T1000 (cell line): ENCODE data around the gene LIMA1.

ENCODE experiments used
- DNase-seq: peaks from one replicate; lab custom pipeline; 2025; ENCODE audit warnings: mixed read lengths; lab: John Stamatoyannopoulos, UW

Gene LIMA1

DNA sequence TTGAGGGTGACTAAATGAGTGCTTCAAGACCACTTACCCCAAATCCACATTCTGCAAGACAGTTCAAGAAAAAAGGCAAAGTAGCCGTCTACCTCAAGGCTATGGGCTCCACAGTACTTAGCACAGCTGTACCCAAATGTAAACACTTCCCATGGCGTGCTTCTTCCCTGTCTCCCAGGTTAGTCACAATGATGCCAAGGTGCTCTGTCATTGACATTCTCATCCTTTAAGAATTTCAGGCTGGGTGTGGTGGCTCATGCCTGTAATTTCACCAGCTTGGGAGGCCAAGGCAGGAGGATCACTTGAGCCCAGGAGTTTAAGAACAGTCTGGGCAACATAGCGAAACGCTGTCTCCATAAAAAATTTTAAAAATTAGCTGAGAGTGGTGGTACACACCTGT lies 64.9 kb downstream of the LIMA1 start:
- no peak for DNase-seq

DNA sequence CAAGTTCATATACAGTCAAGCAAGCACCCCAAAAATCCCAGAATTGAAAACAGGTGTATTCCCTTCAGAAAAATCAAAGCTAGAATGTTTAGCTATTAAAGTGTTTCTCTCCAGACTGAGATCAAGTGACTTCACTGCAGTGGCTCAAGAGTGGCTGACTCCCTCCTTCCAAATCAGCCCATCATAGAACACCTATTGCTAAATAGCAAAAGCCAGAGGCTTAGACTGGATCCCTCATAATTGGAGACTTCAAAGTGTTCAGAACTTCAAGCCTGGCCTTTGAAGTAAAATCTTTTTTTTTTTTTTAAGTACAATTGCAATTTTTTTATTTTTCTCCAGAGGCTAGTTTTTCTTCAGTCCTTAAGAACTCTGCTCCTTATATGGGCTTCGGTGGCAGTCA lies 66.1 kb downstream of the LIMA1 start:
- no peak for DNase-seq

DNA sequence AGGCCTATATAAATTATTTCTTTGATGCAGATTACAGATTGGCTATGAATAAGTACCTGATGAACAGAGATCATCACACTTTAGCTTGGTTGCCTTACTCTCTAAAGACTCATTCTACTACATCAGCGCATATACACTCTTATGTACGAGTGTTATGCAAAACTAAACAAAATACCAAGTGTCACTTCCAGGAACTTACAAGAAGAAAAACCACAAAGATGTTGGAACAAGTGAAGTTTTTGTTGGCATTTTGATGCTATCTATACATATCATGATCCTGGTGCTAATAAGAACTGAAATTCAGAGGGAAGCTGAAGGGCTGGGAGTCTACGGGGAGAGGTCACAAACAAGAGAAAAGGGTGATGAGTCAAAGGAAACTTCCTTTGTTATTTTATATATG lies 68.3 kb downstream of the LIMA1 start:
- DNase-seq = no peak

DNA sequence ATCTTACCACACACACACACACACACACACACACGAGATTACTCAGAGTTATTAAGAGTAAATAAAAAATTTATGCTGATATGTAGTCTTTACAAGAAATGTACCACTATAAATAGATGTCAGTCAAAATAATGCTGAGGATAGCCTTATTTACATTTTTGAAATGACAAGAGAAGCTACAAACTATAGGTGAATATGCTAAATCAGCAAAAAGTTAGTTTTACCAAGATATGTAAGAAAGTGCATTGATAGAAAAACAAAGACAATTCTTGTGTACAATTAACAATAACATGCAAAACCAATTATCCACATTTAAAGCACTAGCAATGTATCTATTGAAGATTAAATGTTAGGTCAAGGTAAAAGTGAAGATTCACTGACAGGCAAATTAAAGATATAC lies 69.3 kb downstream of the LIMA1 start:
- no peak for DNase-seq

DNA sequence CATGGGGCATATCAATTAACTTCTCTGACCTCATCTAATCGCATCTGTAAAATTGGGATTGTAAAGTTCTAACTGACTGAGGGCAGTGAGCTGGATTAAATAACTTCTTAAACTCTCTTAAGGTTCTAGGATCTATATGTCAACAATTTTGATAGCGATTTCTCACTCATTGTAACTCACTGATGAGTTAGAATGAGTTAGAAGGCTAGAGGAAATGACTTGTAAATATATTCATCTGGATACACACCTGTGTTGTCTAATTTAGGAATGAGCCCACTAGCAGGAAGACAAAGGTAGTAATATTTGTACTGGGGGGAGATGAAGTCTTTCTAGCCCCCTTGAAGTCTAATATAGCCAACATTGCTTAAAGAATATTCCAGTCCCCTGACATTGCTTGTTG lies 69.9 kb downstream of the LIMA1 start:
- no peak for DNase-seq

DNA sequence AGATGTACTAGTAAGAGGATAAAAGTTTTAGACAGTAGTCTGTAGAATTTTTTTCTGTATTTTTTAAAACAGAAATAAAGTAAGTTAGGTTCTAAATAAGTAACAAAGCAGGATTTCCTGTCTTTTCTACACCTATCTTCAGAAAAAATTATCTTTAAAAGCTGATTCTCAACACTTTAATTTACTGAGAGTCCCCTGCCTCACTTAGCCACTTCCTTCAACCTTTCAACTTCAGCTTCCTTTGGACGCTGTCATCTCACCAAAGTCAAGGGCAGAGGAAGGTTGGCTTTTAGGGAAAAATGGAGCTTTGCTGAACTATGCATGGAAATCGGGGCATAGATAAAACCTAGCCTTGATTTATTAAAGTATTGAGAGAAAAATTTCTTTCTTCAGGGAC lies 71.3 kb downstream of the LIMA1 start:
- no peak for DNase-seq

DNA sequence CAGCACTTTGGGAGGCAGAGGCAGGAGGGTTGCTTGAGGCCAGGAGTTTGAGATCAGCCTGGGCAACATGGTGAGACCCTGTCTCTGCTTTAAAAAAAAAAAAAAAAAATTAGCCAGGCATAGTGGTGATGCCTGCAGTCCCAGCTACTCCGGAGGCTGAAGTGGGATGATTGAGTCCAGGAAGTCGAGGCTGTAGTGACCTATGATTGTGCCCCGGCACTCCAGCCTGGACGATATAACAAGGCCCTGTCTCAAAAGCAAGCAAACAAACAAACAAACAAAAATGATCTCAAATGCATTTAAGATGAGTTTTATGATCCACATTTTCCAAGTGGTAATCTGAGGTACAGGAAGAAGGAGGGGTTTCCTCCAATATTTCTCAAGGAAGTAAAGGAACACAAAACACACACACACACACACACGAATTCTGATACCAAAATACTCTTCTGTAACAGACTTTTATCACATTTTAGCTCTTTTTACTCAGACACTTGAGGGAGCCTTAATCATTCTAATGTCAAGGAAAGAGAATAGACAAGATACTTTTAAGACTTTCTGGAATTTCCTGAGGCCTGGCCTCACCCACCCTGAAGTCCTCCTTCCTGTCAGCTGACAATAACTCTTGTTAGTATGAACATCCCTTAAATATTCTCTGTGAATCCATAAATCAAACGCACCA lies 71.8 kb downstream of the LIMA1 start:
- DNase-seq = no peak

DNA sequence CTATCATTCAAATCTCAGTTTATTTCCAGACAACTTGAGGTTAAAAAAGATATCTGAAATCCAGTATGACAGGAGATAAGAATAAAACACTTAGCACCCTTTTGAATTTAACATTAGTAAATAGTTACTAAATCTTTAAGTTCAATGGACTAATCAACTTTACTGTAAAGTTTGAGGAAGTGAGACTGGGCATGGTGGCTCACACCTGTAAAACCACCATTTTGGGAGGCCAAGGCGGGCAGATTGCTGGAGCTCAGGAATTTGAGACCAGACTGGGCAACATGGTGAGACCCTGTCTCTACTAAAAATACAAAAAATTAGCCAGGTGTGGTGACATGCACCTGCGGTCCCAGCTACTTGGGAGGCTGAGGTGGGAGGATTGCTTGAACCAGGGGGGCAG lies 75.9 kb downstream of the LIMA1 start:
- no peak for DNase-seq

DNA sequence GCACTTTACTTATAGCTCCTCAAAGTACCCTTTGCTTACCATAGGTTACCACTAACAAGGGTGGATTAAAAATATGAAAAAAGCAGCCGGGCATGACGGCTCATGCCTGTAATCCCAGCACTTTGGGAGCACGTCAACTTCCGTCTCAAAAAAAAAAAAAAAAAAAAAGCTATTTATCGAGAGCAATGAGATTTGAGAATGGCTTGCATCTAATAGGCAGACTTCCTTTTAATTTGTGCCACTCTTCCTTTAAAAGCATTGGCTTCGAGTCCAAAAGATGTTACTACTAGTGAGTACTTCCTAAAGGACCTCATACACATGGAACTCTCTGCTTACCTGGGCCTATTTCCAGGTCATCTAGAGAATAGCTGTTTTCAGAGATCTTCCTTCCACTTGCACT lies 77.7 kb downstream of the LIMA1 start:
- no peak for DNase-seq

DNA sequence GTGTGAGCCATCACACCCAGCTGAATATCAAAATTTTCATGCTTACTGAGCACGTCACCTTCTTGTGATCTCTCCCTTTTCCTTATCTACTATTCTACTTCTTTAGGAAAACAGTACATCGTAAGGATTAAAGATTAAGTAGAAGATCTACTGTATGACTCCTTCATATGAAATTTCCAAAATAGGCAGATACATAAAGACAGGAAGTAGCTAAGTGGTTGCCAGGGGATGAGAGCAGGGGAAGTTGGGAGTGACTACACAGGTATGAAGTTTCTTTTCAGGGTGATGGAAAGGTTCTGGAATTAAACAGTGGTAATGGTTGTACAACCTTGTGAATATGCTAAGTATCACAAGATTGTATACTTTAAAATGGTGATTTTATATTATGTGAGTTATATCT lies 79.6 kb downstream of the LIMA1 start:
- DNase-seq = no peak

DNA sequence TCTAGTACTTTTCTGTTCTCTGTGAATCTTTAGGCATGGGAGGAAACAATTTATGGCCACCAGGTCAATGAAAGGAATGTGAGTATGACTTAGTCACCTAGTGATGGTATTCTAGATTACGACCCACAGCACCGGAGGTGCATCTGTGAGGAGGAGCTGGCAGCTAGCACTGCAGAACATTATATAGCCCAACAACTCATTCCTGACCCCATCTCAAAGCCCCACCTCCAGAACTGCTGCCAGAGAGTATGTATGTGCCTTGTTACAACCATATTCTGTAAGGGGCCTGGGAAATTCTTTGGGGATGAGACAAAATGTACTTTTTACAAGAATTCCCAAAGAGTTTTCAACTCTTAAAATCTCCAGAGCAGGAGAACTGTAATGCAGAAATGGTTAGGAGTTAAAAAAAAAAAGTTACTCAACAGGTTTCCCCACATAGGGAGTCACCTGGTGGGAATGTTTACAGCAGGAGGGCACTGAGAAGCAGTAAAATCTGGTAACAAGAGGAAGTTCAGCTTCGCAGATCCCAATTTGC lies 81.3 kb downstream of the LIMA1 start:
- DNase-seq = peak; percentile 74

DNA sequence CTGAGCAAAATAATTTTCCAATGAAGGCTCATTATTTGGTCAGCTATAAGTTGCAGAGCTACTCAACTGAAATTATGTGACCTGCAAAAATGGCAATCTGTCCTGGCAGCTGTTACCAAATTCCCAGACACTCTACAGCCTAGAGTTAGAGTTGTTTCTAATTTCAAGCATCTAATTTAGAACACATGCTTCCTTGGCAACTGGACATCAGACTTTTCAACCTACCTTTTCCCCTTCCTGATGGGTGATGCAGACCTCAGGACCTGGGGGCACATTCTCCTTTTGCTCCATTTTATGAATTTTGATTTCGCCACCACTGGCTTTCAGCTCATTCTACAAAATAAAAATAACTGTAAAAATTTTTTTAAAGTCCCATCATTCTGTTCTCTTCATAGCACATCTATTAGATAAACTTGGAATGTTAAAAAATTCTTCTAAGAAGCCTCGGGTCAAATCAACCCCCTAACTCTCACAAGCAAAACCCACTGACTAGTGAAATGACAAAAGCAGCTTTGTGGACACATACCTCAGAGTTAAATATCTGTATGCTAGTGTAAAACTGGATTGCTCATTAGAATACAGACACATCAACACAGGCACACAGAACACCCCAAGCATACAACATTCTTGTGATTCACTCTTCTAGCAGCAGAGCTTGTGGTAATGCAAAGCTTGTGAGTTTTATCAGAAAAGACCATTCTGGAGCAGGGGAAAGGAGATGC lies 82.6 kb downstream of the LIMA1 start:
- no peak for DNase-seq

DNA sequence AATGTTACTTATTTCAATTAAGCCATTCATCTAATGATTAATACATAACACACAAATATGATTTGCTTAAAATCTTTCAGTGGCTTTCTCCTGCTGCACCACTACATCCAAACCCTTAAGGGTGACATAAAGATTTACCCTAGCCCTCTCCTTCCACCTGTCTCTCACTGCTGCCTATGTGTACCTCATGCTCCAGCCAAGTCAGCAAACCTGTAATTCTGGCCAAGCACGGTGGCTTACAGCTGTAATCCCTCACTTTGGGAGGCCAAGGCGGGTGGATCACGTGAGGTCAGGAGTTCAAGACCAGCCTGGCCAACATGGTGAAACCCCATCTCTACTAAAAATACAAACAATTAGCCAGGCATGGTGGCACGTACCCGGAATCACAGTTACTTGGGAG lies 84.5 kb downstream of the LIMA1 start:
- no peak for DNase-seq

DNA sequence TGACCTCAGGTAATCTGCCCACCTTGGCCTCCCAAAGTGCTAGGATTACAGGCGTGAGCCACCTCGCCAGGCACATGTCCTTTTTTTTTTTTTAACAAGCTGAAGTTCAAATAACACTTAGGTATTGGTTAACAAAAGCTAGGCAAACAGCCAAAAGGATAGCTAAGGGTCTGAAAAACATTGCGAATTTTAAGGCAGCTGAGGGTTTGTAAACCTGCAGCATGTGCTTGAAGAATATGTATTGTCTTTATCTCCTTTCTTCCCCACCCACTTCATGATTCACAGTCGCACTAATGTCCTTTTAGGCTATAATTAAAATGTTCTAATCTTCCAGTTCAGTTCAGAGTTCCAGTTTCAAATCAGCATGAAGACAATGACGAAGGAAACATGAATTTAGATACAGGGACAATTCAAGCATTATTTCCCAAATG lies 86.0 kb downstream of the LIMA1 start:
- no peak for DNase-seq

DNA sequence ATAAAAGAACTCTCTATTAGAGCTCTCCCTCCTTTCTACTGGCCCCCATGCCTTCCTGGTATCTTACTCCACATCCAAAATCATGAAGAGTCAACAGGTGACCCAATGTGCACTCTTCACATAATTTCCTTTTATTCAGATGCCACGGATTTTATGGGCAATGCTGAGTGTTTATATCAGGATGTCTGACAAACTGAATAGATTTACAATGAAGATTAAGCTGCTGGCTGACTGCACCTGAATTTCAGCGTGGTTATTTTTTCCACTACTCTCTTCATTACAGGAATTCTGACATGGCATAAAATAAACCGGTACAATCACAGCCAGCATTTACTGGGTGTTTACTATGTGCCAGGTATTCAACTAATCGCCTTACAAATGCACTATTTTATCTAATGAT lies 86.8 kb downstream of the LIMA1 start:
- DNase-seq = no peak

DNA sequence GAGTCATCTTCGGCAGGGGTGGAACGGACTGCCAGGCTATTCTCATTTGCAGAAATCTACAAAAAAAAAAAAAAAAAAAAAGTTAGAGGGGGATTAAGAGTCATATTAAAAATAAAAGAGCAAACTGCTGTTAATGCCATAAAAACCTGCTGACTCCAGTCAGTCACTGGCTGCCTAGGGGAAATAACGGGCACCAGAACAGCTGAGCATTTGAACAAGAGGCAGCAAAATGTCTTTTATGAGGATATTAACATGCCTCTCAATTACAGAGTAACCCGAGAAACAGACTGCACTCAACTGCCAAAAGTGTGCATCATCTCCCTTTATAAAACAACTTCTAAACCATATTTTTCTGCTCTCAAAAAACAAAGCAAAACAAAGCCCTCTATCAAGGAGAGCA lies 87.5 kb downstream of the LIMA1 start:
- DNase-seq = no peak

DNA sequence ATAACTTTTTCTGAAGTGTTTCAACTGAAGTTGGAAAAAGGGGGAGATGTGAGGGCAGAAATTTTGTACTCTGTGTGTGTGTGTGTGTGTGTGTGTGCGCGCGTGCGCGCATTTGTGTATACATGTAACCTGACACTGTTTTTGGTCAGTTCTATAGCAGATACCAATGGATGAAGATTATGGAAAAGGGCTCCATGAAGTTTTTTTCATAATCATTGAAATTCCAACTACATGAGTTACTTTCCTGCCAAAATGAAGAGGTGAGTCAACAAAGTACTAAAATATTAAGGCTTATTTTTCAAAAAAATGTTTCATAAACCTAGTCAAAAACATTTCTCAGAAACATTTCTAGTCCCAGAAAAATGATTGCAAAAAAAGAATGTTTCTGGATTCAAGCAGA lies 90.4 kb downstream of the LIMA1 start:
- DNase-seq = no peak

DNA sequence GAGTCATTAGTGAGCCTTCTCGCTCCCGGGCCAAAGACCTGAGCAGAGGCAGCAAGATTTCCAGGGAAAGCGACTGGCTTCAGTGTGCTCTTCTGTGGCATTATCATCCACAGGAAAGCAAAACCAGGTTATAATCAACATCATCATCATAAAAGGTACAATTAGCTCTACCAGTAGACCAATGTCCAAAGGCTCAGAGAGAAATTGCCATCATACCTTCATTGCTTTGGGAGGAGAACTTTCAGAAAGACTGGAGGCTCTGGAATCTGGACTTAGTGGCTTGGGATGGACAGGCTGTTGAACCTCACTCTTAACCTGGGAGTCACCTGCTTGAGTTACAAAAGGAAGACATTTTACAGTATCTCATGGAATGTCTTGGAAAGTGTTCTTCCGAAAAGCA lies 91.1 kb downstream of the LIMA1 start:
- DNase-seq = no peak

DNA sequence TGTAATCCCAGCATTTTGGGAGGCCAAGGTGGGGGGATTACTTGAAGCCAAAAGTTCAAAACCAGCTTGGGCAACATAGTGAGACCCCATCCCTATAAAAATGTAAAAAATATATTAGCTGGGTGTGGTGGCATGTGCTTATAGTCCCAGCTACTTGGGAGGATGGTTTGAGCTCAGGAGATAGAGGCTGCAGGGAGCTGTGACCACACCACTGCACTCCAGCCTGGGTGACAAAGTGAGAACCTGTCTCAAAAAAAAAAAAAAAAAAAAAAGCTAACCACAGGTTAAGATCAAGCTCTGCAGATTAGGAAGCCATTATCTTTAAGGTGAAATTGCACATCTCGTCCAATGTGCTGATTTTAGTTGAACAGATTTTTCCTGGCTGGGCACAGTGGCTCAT lies 92.5 kb downstream of the LIMA1 start:
- DNase-seq = no peak

DNA sequence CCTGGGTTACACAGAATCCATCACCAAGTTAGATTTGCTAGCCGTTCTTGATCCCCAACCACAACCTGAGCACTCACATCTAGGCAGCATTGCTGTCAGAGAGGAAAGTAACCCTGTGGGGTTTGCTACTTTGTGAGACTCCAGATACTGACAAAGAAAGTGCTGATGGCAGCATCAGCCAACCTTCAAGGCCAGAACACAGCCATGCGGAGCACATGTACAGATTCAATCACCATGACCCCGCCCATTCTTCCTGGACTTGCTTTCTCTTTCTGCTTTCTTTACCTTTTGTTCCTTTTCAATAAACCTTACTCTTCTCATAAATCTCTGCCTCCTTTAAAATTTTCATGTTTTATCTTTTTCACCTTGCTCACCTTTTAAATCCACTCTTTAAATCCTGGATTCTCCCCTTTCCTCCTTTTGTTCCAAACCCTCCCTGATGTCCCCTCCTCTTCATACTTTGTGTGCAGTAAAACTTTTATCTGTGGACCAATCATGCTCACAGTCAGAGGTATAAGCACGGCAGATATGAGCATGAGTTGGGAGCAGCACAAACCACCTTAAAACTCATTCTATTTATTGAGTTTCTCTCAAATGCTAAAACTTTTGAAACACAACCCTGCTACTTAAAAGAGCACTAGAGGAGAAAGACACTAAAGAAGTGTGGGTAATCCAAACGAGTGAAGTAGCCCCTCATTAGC lies 94.3 kb downstream of the LIMA1 start:
- DNase-seq = no peak

DNA sequence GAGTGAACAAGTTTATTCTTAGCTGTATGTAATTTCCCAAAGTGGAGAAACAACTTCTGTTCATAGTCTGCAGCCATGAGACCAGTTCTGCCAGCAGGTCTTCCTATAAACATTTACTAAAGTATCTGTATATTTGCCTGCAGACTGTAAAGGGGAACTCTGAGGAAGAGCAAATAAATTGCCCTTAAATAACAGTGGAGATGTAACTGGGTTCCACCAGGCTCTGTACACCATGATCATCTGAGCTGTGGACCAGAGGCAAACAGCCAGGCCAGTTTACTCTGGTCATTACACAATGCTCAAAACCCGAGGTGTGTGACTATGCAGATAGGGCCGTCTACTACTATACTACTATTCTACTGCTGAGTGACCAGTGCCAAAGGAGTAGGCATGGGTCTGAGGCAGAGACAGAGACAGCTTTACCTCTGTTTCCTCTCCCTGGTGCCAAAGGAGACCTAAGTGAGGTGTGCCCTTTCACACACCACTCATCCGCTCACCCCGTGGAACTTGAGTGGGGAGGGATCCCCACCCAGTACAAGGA lies 95.0 kb downstream of the LIMA1 start:
- DNase-seq = no peak

DNA sequence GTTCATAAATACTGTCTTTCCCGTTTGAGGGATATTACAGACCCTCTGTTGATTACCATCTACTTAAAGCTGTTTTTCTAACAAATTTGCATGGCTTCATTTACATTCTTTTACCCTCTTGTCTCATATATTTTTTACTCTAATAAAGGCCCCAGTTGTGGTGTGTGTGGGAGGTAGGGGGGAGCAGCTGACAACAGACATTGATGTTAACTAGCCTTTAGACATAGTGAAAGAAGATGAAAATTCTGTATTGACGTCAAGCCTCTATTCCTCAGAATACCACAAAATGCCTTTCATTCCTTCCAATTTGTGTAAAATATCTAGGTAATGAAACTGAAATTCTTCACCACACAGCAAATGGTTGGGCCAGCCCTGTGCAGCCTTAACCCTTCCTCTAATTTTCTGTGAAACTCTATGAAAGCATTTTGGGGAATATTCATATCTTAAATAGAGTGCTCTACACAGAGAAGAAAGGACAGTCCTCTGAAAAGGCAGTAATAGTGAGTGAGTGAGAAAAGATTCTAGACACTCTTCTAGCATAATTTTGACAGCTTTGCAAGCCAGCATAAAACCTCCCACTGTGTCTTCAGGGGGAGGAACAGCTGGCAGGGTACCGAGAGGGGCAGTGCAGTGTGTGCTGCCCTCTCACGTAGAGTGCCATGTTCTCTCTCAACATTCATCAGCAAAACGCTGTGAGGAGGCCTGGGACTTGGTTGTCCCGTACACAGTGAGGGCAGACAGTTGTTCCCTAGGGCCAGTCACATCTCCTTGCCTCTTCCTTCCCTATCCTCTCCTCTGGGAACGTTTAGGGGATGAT lies 96.0 kb downstream of the LIMA1 start:
- DNase-seq = no peak
